Gastrocnemius medialis (tissue), 4 donors: ENCODE measurements around the gene NPHP1. TPM values are rescaled to one million over a fixed set of nuclear protein-coding genes. Genes with fewer than 3 reads are reported as not detected.
"Not testable (repeated sequence)": the region's sequence is repeated elsewhere in the genome, so short reads cannot be mapped to it uniquely, and the experiment has no call there.

Experiments used
- ATAC-seq, 2 donors: fragments of 150-250 bp; one replicate each; pipeline ENCODE4 v1.9.1; 2016
- DNase-seq, 2 donors: peaks; one replicate each; pipeline ENCODE4 v3.0.0-alpha.2; 2019
- H3K27ac ChIP-seq, 4 donors: fragments of 200-600 bp; sonication (generic); 1 replicate in 1 of 4; 2 replicates in 3 of 4; pipeline ENCODE4 v1.5.1; 2016 to 2018; ENCODE audit warnings: mild to moderate bottlenecking in 2 of 4, moderate library complexity in 1 of 4
- H3K27me3 ChIP-seq, 3 donors: fragments of 200-600 bp; sonication (generic) in 2 of 3; 1 replicate in 1 of 3; 2 replicates in 2 of 3; pipeline versions ENCODE4 v1.5.1 to v1.6.0; 2016 to 2019; ENCODE audit warnings: mild to moderate bottlenecking in 1 of 3, moderate library complexity in 1 of 3
- H3K36me3 ChIP-seq, 2 donors: fragments of 200-600 bp; sonication (generic) in 1 of 2; one replicate each; pipeline ENCODE4 v1.5.1; 2017 to 2018
- H3K4me1 ChIP-seq, 2 donors: fragments of 200-600 bp; sonication (generic) in 1 of 2; one replicate each; pipeline ENCODE4 v1.5.1; 2016 to 2017; ENCODE audit warnings: mild to moderate bottlenecking in 2 of 2
- H3K4me3 ChIP-seq, 4 donors: fragments of 200-600 bp; sonication (generic) in 3 of 4; 1 replicate in 1 of 4; 2 replicates in 3 of 4; pipeline ENCODE4 v1.5.1; 2016 to 2019; ENCODE audit warnings: mild to moderate bottlenecking in 2 of 4
- H3K9me3 ChIP-seq, 3 donors: fragments of 200-600 bp; sonication (generic) in 2 of 3; 1 replicate in 1 of 3; 2 replicates in 2 of 3; pipeline ENCODE4 v1.5.1; 2016 to 2019
- POLR2A ChIP-seq, 2 donors: fragments of 450-650 bp; IDR thresholded peaks; one replicate each; pipeline ENCODE4 v1.6.1; 2017; ENCODE audit warnings: antibody characterized with exemption in 2 of 2, mild to moderate bottlenecking in 2 of 2, moderate library complexity in 2 of 2
- in situ Hi-C, 4 donors: fragments of 200-750 bp; cut with MboI; loops; one replicate each; pipeline versions ENCODE4 v1.15.0 to v1.8.0; 2017; ENCODE audit warnings: low sequenced_read_pairs in 4 of 4
- intact Hi-C: fragments of 100-400 bp; cut with DNase I; formaldehyde crosslinking; loops from one replicate; pipeline ENCODE4 v1.15.1; 2023; ENCODE audit warnings: low total_unique reads
- total RNA-seq, 4 donors: library from RNA; depleted of rRNA; stranded (reverse); fragments of >200 nt; gene quantifications; one replicate each; pipeline versions ENCODE4 v1.1.0 to v1.2.3, GENCODE V29; 2016
- TF ChIP-seq, protein P1 (sequence below), 5 experiments: fragments of 450-650 bp in 3 of 5; fragments of 200-600 bp in 2 of 5; sonication (generic) in 2 of 5; IDR thresholded peaks in 4 of 5; conservative IDR thresholded peaks in 1 of 5; 1 replicate in 4 of 5; 2 replicates in 1 of 5; pipeline ENCODE4 v1.5.1; 2016 to 2019; ENCODE audit warnings: antibody characterized with exemption in 5 of 5, mild to moderate bottlenecking in 3 of 5, moderate library complexity in 3 of 5

NPHP1 gene
- total RNA-seq, 4 donors from 2014 or later, result 3.8 to 10.3 (median 4.6) TPM

DNA sequence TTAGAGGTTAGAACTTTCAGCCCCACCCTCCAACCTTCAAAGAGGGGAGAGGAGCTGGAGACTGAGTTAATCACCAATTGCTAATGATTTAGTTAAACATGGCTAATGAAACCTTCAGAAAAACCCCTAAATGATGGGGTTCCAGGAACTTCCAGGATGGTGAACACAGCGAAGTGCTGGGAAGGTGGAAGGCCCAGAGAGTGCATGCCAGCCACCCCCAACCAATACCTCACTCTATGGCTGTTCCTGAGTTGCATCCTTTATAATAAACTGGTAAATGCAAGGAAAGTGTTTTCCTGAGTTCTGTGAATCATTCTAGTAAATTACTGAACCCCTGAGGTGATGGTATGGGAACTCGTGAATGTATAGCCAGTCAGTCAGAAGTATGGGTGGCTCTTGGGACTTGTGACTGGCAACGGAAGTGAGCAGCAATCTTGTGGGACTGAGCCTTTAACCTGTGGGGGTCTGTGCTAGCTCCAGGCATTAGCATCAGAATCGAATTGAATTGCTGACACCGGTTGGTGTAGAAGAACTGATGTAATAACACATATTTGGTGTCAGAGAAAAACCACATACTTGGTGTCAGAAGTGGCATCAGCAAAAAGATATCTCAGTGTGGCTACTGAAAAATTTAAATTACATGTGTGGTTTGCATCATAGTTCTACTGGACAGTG lies 37.4 kb downstream of the NPHP1 start:
- in situ Hi-C loops, result no loop called here
- DNase-seq (no peak), ATAC-seq (no peak)
- Histone ChIP-seq H3K27me3 (no peaks in the 10 kb centered on the region), H3K36me3 (peaks cover 0 to 15% of the 10 kb centered on the region in 2 donors), H3K27ac (peak overlapping the region; percentile 86 to 93 (median 88)), H3K4me3 (no peak overlapping the region), H3K4me1 (peaks cover 42 to 43% of the 10 kb centered on the region in 2 donors), H3K9me3 (no peaks in the 10 kb centered on the region)
- TF ChIP-seq POLR2A (IDR thresholded peaks at IDR 0.05), result no peak
- TF ChIP-seq, protein P1, sequence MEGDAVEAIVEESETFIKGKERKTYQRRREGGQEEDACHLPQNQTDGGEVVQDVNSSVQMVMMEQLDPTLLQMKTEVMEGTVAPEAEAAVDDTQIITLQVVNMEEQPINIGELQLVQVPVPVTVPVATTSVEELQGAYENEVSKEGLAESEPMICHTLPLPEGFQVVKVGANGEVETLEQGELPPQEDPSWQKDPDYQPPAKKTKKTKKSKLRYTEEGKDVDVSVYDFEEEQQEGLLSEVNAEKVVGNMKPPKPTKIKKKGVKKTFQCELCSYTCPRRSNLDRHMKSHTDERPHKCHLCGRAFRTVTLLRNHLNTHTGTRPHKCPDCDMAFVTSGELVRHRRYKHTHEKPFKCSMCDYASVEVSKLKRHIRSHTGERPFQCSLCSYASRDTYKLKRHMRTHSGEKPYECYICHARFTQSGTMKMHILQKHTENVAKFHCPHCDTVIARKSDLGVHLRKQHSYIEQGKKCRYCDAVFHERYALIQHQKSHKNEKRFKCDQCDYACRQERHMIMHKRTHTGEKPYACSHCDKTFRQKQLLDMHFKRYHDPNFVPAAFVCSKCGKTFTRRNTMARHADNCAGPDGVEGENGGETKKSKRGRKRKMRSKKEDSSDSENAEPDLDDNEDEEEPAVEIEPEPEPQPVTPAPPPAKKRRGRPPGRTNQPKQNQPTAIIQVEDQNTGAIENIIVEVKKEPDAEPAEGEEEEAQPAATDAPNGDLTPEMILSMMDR (IDR thresholded peaks at IDR 0.05 in 4 of 5, conservative IDR thresholded peaks at IDR 0.05 in 1 of 5), result no peak
- intact Hi-C loops, result no loop called here

DNA sequence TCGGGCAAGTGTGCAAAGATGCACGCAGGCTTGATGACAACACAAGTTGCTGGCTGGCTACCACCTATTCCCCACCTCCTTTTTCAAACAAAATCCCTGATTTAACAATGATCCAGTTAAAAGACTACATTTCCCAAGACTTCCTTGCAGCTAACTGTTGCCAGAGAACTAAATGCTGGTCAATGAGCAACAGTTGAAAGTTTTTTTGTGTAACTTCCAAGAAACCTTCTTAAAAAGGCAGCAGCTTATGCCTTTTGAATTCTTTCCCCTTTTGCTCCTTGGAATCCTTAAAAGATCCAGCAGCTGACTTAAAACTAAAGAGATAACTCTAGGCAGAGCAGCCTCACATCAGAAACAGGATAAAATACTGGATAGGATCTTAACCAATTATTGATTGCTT lies 38.5 kb downstream of the NPHP1 start:
- H3K27ac ChIP-seq, result peak overlapping the region in 3 of 4 donors; percentile 86 to 93 (median 88)
- in situ Hi-C loops, result no loop called here
- no peak overlapping the region for H3K4me3 ChIP-seq
- no peaks in the 10 kb centered on the region for H3K9me3 ChIP-seq
- DNase-seq (no peak), ATAC-seq (no peak)
- no peak for TF ChIP-seq POLR2A (IDR thresholded peaks at IDR 0.05)
- peaks cover 0 to 27% of the 10 kb centered on the region in 2 donors for H3K36me3 ChIP-seq
- peaks cover 42 to 43% of the 10 kb centered on the region in 2 donors for H3K4me1 ChIP-seq
- intact Hi-C loops, result no loop called here
- no peaks in the 10 kb centered on the region for H3K27me3 ChIP-seq

DNA sequence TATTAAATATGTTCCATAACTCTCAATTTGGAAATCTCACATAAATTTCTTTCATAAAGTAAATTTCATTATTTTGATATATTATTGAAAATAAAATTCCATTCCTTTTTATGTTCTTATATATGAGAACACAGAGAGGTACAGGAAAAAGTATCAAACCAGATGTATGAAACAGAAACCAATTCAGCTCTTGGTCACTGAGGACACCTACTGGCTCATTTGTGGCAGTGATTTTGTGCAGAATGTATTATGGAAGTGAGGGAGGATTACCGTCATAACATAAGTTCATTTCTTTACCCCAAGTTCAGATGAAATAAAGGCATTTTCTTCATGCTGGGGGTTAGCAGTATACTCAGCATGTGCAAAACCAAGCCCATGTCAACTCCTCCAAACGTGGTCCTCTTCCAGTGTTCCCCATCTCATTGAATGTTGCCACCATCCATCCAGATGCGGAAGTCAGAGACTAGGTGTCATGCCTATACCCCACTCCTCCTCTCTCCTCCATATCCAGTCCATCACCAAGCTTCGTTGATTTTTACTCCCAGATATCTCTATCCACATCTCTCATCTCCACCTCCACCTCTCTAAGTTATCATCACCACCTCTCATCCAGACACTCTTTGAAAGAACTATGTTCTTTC lies 47.5 kb downstream of the NPHP1 start:
- Histone ChIP-seq H3K4me1 (no peaks in the 10 kb centered on the region), H3K4me3 (no peak overlapping the region), H3K36me3 (peaks cover 0 to 58% of the 10 kb centered on the region in 2 donors), H3K27ac (peak overlapping the region in 2 of 4 donors; percentile 43 to 53), H3K9me3 (no peaks in the 10 kb centered on the region), H3K27me3 (no peaks in the 10 kb centered on the region)
- in situ Hi-C loops, result no loop called here
- DNase-seq (no peak), ATAC-seq (peak in 1 of 2 donors; percentile 80)
- intact Hi-C loops, result loop anchor here (5.0 kb wide), 1 partner anchor 40 kb away; the partner anchor contains the start of gene MALL
- TF ChIP-seq POLR2A (IDR thresholded peaks at IDR 0.05), result no peak
- TF ChIP-seq, protein P1 (IDR thresholded peaks at IDR 0.05 in 4 of 5, conservative IDR thresholded peaks at IDR 0.05 in 1 of 5), result peak; percentile 30 to 77 (median 42)

DNA sequence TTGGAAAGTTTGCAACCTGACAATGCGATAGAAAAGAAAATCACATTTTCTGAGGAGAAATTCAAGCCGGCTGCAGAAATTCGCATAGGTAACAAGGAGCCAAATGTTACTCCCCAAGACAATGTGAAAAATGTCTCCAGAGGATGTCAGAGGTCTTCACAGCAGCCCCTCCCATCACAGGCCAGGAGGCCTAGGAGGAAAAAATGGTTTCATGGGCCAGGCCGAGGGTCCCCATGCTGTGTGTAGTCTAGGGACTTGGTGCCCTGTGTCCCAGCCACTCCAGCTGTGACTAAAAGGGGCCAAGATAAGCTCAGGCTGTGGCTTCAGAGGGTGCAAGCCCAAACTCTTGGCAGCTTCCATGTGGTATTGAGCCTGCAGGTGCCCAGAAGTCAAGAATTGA lies 50.0 kb downstream of the NPHP1 start:
- ATAC-seq, H3K9me3 ChIP-seq, DNase-seq, H3K4me3 ChIP-seq, in situ Hi-C loops, H3K27ac ChIP-seq, H3K27me3 ChIP-seq, H3K4me1 ChIP-seq: not testable (repeated sequence)
- intact Hi-C loops, result loop anchor here (5.0 kb wide), 1 partner anchor 38 kb away; the partner anchor contains the start of gene MALL
- peaks cover 0 to 34% of the 10 kb centered on the region in 2 donors for H3K36me3 ChIP-seq

DNA sequence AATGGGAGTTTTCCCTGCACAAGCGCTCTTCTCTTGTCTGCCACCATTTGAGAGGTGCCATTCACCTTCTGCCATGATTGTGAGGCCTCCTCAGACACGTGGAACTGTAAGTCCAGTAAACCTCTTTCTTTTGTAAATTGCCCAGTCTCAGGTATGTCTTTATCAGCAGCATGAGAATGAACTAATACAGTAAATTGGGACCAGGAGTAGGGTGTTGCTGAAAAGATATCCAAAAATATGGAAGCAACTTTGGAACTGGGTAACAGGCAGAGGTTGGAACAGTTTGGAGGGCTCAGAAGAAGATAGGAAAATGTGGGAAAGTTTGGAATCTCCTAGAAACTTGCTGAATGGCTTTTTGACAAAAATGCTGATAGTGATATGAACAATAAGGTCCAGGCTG lies 50.6 kb downstream of the NPHP1 start:
- DNase-seq, in situ Hi-C loops, ATAC-seq, H3K9me3 ChIP-seq, intact Hi-C loops, H3K4me1 ChIP-seq, H3K4me3 ChIP-seq, H3K27ac ChIP-seq, H3K27me3 ChIP-seq: not testable (repeated sequence)
- H3K36me3 ChIP-seq, result peaks cover 0 to 34% of the 10 kb centered on the region in 2 donors

DNA sequence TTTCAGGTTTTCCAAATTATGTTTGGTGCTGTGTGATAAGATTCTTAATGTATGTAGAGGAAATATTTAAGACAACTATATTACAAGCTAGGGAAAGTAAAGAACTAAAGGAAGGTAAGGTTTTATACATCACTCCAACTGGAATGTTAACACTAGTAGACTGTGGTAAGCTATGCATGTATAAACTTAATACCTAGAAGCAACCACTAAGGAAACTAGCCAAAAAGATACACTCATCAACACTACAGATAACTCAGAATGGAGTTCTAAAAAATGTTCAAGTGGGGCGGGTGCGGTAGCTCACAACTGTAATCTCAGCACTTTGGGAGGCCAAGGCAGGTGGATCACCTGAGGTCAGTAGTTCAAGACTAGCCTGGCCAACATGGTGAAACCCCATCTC lies 51.4 kb downstream of the NPHP1 start:
- intact Hi-C loops, result no loop called here

More for the DNA sequence above, 51.4 kb downstream of the NPHP1 start:
- H3K4me3 ChIP-seq, result no peak overlapping the region
- H3K27ac ChIP-seq, result no peak overlapping the region
- ATAC-seq (no peak), DNase-seq (no peak)
- TF ChIP-seq POLR2A (IDR thresholded peaks at IDR 0.05), result no peak
- TF ChIP-seq, protein P1 (IDR thresholded peaks at IDR 0.05 in 4 of 5, conservative IDR thresholded peaks at IDR 0.05 in 1 of 5), result no peak
- in situ Hi-C loops, result no loop called here
- no peaks in the 10 kb centered on the region for H3K27me3 ChIP-seq
- H3K9me3 ChIP-seq, result no peaks in the 10 kb centered on the region
- H3K36me3 ChIP-seq, result peaks cover 0 to 31% of the 10 kb centered on the region in 2 donors
- no peaks in the 10 kb centered on the region for H3K4me1 ChIP-seq
